Measurements from ENCODE around the gene NECAP2. TPM values are rescaled to one million over a fixed set of nuclear protein-coding genes. Genes with fewer than 3 reads are reported as not detected.
"Not testable (repeated sequence)": the region's sequence is repeated elsewhere in the genome, so short reads cannot be mapped to it uniquely, and the experiment has no call there.

Gene NECAP2
- total RNA-seq, 1 donor from 2014 or later, result 41.7 TPM

GRCh38 chr1:16462773-16463330 is 22.3 kb downstream of the NECAP2 start:
- Histone ChIP-seq H3K4me1 (no peaks in the 10 kb centered on the region), H3K9me3 (no peaks in the 10 kb centered on the region), H3K27ac (no peak overlapping the region), H3K4me3 (no peak overlapping the region), H3K27me3 (no peaks in the 10 kb centered on the region), H3K36me3 (peaks cover 0 to 24% of the 10 kb centered on the region in 2 donors)
- DNase-seq (ENCODE audit: extremely low spot score in 2 of 2), result no peak
- intact Hi-C loops (cut with DNase I), result no loop called here
- TF ChIP-seq POLR2AphosphoS5 (IDR thresholded peaks at IDR 0.05; ENCODE audit: insufficient read depth in 1 of 2, low read depth in 1 of 2) (no peak), POLR2A (IDR thresholded peaks at IDR 0.05) (no peak), CTCF (IDR thresholded peaks at IDR 0.05) (no peak)

GRCh38 chr1:16464917-16465625 is 24.5 kb downstream of the NECAP2 start:
- Histone ChIP-seq H3K4me3 (no peak overlapping the region), H3K27ac (no peak overlapping the region), H3K9me3 (no peaks in the 10 kb centered on the region), H3K27me3 (no peaks in the 10 kb centered on the region), H3K4me1 (no peaks in the 10 kb centered on the region), H3K36me3 (peaks cover 0 to 2% of the 10 kb centered on the region in 2 donors)
- DNase-seq (ENCODE audit: extremely low spot score in 2 of 2), result no peak
- TF ChIP-seq POLR2A (IDR thresholded peaks at IDR 0.05) (no peak), POLR2AphosphoS5 (IDR thresholded peaks at IDR 0.05; ENCODE audit: insufficient read depth in 1 of 2, low read depth in 1 of 2) (no peak), CTCF (IDR thresholded peaks at IDR 0.05) (no peak)
- intact Hi-C loops (cut with DNase I), result no loop called here

GRCh38 chr1:16468558-16468957 is 28.0 kb downstream of the NECAP2 start:
- no peaks in the 10 kb centered on the region for H3K27me3 ChIP-seq
- no peak for DNase-seq (ENCODE audit: extremely low spot score in 2 of 2)
- no peaks in the 10 kb centered on the region for H3K9me3 ChIP-seq
- intact Hi-C loops (cut with DNase I), result no loop called here
- no peak overlapping the region for H3K4me3 ChIP-seq
- H3K4me1 ChIP-seq, result no peaks in the 10 kb centered on the region
- H3K36me3 ChIP-seq, result peaks cover 0 to 3% of the 10 kb centered on the region in 2 donors
- no peak for TF ChIP-seq POLR2A (IDR thresholded peaks at IDR 0.05)
- TF ChIP-seq CTCF (IDR thresholded peaks at IDR 0.05), result no peak
- TF ChIP-seq POLR2AphosphoS5 (IDR thresholded peaks at IDR 0.05; ENCODE audit: insufficient read depth in 1 of 2, low read depth in 1 of 2), result no peak
- no peak overlapping the region for H3K27ac ChIP-seq

- peaks cover 0 to 50% of the 10 kb centered on the region in 2 donors for H3K36me3 ChIP-seq
- no peak for TF ChIP-seq CTCF (IDR thresholded peaks at IDR 0.05)
- TF ChIP-seq POLR2A (IDR thresholded peaks at IDR 0.05), result no peak
- no peak for DNase-seq (ENCODE audit: extremely low spot score in 2 of 2)
Observed at GRCh38 chr1:16474166-16474800, 33.8 kb downstream of the NECAP2 start.

GRCh38 chr1:16474891-16475290 is 34.4 kb downstream of the NECAP2 start:
- H3K4me1 ChIP-seq; DNase-seq (ENCODE audit: extremely low spot score in 2 of 2); H3K4me3 ChIP-seq; H3K27ac ChIP-seq; H3K9me3 ChIP-seq; H3K27me3 ChIP-seq; intact Hi-C loops (cut with DNase I): not testable (repeated sequence)
- peaks cover 0 to 55% of the 10 kb centered on the region in 2 donors for H3K36me3 ChIP-seq

More at GRCh38 chr1:16474166-16474800, 33.8 kb downstream of the NECAP2 start:
- Histone ChIP-seq H3K4me3 (no peak overlapping the region), H3K27me3 (no peaks in the 10 kb centered on the region), H3K4me1 (no peaks in the 10 kb centered on the region), H3K27ac (no peak overlapping the region), H3K9me3 (no peaks in the 10 kb centered on the region)
- intact Hi-C loops (cut with DNase I), result no loop called here

- H3K4me1 ChIP-seq; H3K9me3 ChIP-seq; H3K4me3 ChIP-seq; intact Hi-C loops (cut with DNase I); H3K27me3 ChIP-seq; DNase-seq (ENCODE audit: extremely low spot score in 2 of 2); H3K27ac ChIP-seq: not testable (repeated sequence)
- peaks cover 0 to 67% of the 10 kb centered on the region in 2 donors for H3K36me3 ChIP-seq
Observed at GRCh38 chr1:16475771-16476770, 35.5 kb downstream of the NECAP2 start.
